Ovary (tissue), 3 donors: Measurements from ENCODE around the gene PON2.

Source experiments
- CTCF ChIP-seq, 3 donors: fragments of 450-650 bp in 2 of 3; fragments of 200-600 bp in 1 of 3; IDR thresholded peaks; one replicate each; pipeline versions ENCODE4 v1.5.1 to v1.8.0; 2016 to 2022; ENCODE audit warnings: antibody characterized with exemption in 3 of 3, mild to moderate bottlenecking in 1 of 3
- POLR2A ChIP-seq: fragments of 450-650 bp; IDR thresholded peaks from one replicate; pipeline ENCODE4 v1.6.1; 2017; ENCODE audit warnings: antibody characterized with exemption, mild to moderate bottlenecking, moderate library complexity
- donor health status: DM: no; HTN: no; CAD: no.

- no peak for TF ChIP-seq CTCF (IDR thresholded peaks at IDR 0.05)
- no peak for TF ChIP-seq POLR2A
Measured at GRCh38 chr7:95357623-95358022, 77.2 kb downstream of the PON2 start.
